Cardiac fibroblast (primary cell): ENCODE measurements around the gene KCNMA1.

Experiments
- DNase-seq, 2 donors: peaks; one replicate each; pipeline versions ENCODE4 v3.0.0 to v3.0.0-alpha.2; 2010; ENCODE audit warnings: low read depth in 2 of 2
- H3K4me3 ChIP-seq, 2 donors: replicated peaks in 1 of 2; 1 replicate in 1 of 2; 2 replicates in 1 of 2; pipeline ENCODE4 v1.5.1; 2011; ENCODE audit warnings: low read depth in 2 of 2, low read length in 2 of 2, mild to moderate bottlenecking in 2 of 2, moderate library complexity in 1 of 2
- CTCF ChIP-seq: IDR thresholded peaks from one replicate; pipeline ENCODE4 v1.5.1; 2011; ENCODE audit warnings: low read depth, mild to moderate bottlenecking, low read length, inconsistent platforms

Gene KCNMA1

GRCh38 chr10:77581738-77582137 is 55.9 kb downstream of the KCNMA1 start:
- no peak overlapping the region for H3K4me3 ChIP-seq
- TF ChIP-seq CTCF = no peak
- no peak for DNase-seq

GRCh38 chr10:77580482-77580881 is 57.1 kb downstream of the KCNMA1 start:
- H3K4me3 ChIP-seq = no peak overlapping the region
- TF ChIP-seq CTCF = no peak
- DNase-seq = no peak

- TF ChIP-seq CTCF = no peak
- DNase-seq = peak in 1 of 2 donors; percentile 44
- no peak overlapping the region for H3K4me3 ChIP-seq
Measured at GRCh38 chr10:77578583-77579227, 58.9 kb downstream of the KCNMA1 start.

- no peak for TF ChIP-seq CTCF
- DNase-seq = no peak
- no peak overlapping the region for H3K4me3 ChIP-seq
Measured at GRCh38 chr10:77577666-77578229, 59.9 kb downstream of the KCNMA1 start.

- no peak overlapping the region for H3K4me3 ChIP-seq
- DNase-seq = no peak
- no peak for TF ChIP-seq CTCF
Measured at GRCh38 chr10:77576444-77577032, 61.1 kb downstream of the KCNMA1 start.

- H3K4me3 ChIP-seq = no peak overlapping the region
- TF ChIP-seq CTCF = no peak
- DNase-seq = no peak
Measured at GRCh38 chr10:77576007-77576367, 61.6 kb downstream of the KCNMA1 start.
